CD4-positive, alpha-beta T cell treated with Interleukin-21 for 1 hour (primary cell): ENCODE measurements around the gene ALK.

Experiments used
- DNase-seq: peaks from one replicate; pipeline ENCODE4 v3.0.0-alpha.2; 2020

ALK gene

GRCh38 chr2:29212009-29212408 is 709.4 kb downstream of the ALK start:
- no peak for DNase-seq

- no peak for DNase-seq
Measured at GRCh38 chr2:29209551-29209950, 711.8 kb downstream of the ALK start.

GRCh38 chr2:29207352-29208148 is 713.8 kb downstream of the ALK start:
- no peak for DNase-seq

- no peak for DNase-seq
Measured at GRCh38 chr2:29206941-29207340, 714.4 kb downstream of the ALK start.

- no peak for DNase-seq
Measured at GRCh38 chr2:29202819-29203495, 718.4 kb downstream of the ALK start.

GRCh38 chr2:29201979-29202378 is 719.4 kb downstream of the ALK start:
- DNase-seq: no peak

- DNase-seq: peak; percentile 78
Measured at GRCh38 chr2:29196792-29197788, 724.3 kb downstream of the ALK start.

- no peak for DNase-seq
Measured at GRCh38 chr2:29195796-29196195, 725.6 kb downstream of the ALK start.

- no peak for DNase-seq
Measured at GRCh38 chr2:29193681-29194080, 727.7 kb downstream of the ALK start.

- DNase-seq: no peak
Measured at GRCh38 chr2:29193111-29193510, 728.3 kb downstream of the ALK start.

GRCh38 chr2:29192526-29192925 is 728.9 kb downstream of the ALK start:
- DNase-seq: no peak

GRCh38 chr2:29191817-29192216 is 729.6 kb downstream of the ALK start:
- no peak for DNase-seq

- DNase-seq: no peak
Measured at GRCh38 chr2:29189052-29189451, 732.3 kb downstream of the ALK start.

- no peak for DNase-seq
Measured at GRCh38 chr2:29187926-29188325, 733.5 kb downstream of the ALK start.

GRCh38 chr2:29186817-29187216 is 734.6 kb downstream of the ALK start:
- no peak for DNase-seq

- DNase-seq: no peak
Measured at GRCh38 chr2:29184531-29184930, 736.9 kb downstream of the ALK start.

- no peak for DNase-seq
Measured at GRCh38 chr2:29182920-29183319, 738.5 kb downstream of the ALK start.

- no peak for DNase-seq
Measured at GRCh38 chr2:29182334-29182733, 739.1 kb downstream of the ALK start.

GRCh38 chr2:29175338-29175737 is 746.0 kb downstream of the ALK start:
- no peak for DNase-seq

- DNase-seq: no peak
Measured at GRCh38 chr2:29174937-29175336, 746.4 kb downstream of the ALK start.

GRCh38 chr2:29166242-29167039 is 754.9 kb downstream of the ALK start:
- DNase-seq: no peak
